ENCODE measurements around the gene CRELD2.

- no peak for TF ChIP-seq CTCF (IDR thresholded peaks at IDR 0.05 in 4 of 5, conservative IDR thresholded peaks at IDR 0.05 in 1 of 5)
- TF ChIP-seq POLR2A (IDR thresholded peaks at IDR 0.05): no peak
Measured at GRCh38 chr22:49969751-49970527, 51.5 kb downstream of the CRELD2 start.

All from gastrocnemius medialis (tissue), 4 donors.